GM12878 (cell line): ENCODE measurements around the gene MT1E. TPM values are rescaled to one million over a fixed set of nuclear protein-coding genes. Genes with fewer than 3 reads are reported as not detected.

Experiments
- ATAC-seq: fragments of 200-7000 bp; cut with Tn5 transposase; 3 replicates; pipeline ENCODE4 v1.9.1; 2020; ENCODE audit warnings: mild to moderate bottlenecking, moderate library complexity
- BruUV-seq: library from RNA; stranded (reverse); fragments of 400-500 nt; replicated peaks from 2 replicates; lab custom pipeline; 2021; lab: Mats Ljungman, UMichigan
- CTCF ChIA-PET: fragments of 300-600 bp; sonication (Branson Sonifier 250); formaldehyde crosslinking; extraction: SDS; loops from one replicate; lab custom pipeline; 2021; ENCODE audit warnings: inconsistent platforms; lab: Yijun Ruan, JAX
- POLR2A ChIA-PET: fragments of 350-600 bp; formaldehyde crosslinking; extraction: SDS; loops from one replicate; lab custom pipeline; 2021; ENCODE audit warnings: inconsistent platforms; lab: Charles Lee
- RAD21 ChIA-PET: fragments of 300-600 bp; sonication (Branson Sonifier 250); formaldehyde crosslinking; loops from one replicate; lab custom pipeline; 2023; ENCODE audit warnings: antibody characterized with exemption; ENCODE audit not compliant: unreplicated experiment; lab: Charles Lee
- SMC1A ChIA-PET: fragments of 300-600 bp; sonication (Branson Sonifier 250); formaldehyde crosslinking; loops from one replicate; lab custom pipeline; 2023; ENCODE audit not compliant: unreplicated experiment, uncharacterized antibody; lab: Charles Lee
- DNase-seq: peaks from one replicate; pipeline ENCODE4 v3.0.0-alpha.2; 2011; ENCODE audit warnings: low read depth, low spot score
- FAIRE-seq: peaks from 3 replicates; lab custom pipeline; 2011; peaks lifted over from hg19 to GRCh38; lab: Jason Lieb, UNC
- H2AFZ ChIP-seq: 2 replicates; pipeline ENCODE4 v1.6.0; 2011; ENCODE audit warnings: low read depth, low read length, control low read depth; ENCODE audit not compliant: control insufficient read depth
- H3K27ac ChIP-seq: 2 replicates; pipeline ENCODE4 v1.5.1; 2011; ENCODE audit warnings: control low read depth; ENCODE audit not compliant: control insufficient read depth, insufficient read depth
- H3K27me3 ChIP-seq, 2 experiments: replicated peaks in 1 of 2; 2 replicates each; pipeline versions ENCODE4 v1.6.0 to v1.6.1; 2011; ENCODE audit warnings: low read length in 1 of 2; ENCODE audit not compliant: control insufficient read depth in 2 of 2, insufficient read depth in 2 of 2
- H3K36me3 ChIP-seq, 2 experiments: 2 replicates each; pipeline ENCODE4 v1.5.1; 2011; ENCODE audit warnings: low read length in 1 of 2; ENCODE audit not compliant: control insufficient read depth in 2 of 2, insufficient read depth in 2 of 2
- H3K4me1 ChIP-seq: 2 replicates; pipeline ENCODE4 v1.6.1; 2011; ENCODE audit warnings: mild to moderate bottlenecking, low read length, moderate library complexity, mixed read lengths; ENCODE audit not compliant: control insufficient read depth, insufficient read depth
- H3K4me2 ChIP-seq: 2 replicates; pipeline ENCODE4 v1.6.0; 2011; ENCODE audit warnings: control low read depth; ENCODE audit not compliant: control insufficient read depth, insufficient read depth
- H3K4me3 ChIP-seq: fragments of 200-600 bp; sonication (generic); 2 replicates; pipeline ENCODE4 v1.5.1; 2016
- H3K79me2 ChIP-seq: 2 replicates; pipeline ENCODE4 v1.6.0; 2011; ENCODE audit warnings: low read length; ENCODE audit not compliant: control insufficient read depth, insufficient read depth
- H3K9ac ChIP-seq: 2 replicates; pipeline ENCODE4 v1.8.0; 2011; ENCODE audit warnings: low read length, control low read depth, mixed read lengths; ENCODE audit not compliant: control insufficient read depth, insufficient read depth
- H3K9me3 ChIP-seq: replicated peaks from 3 replicates; pipeline ENCODE4 v1.5.1; 2011; ENCODE audit warnings: mild to moderate bottlenecking, low read length; ENCODE audit not compliant: control insufficient read depth, insufficient read depth
- H4K20me1 ChIP-seq: 2 replicates; pipeline ENCODE4 v1.6.0; 2011; ENCODE audit not compliant: control insufficient read depth, insufficient read depth
- EED ChIP-seq: sonication (generic); IDR thresholded peaks from 2 replicates; pipeline ENCODE4 v1.6.1; 2016; ENCODE audit warnings: antibody characterized with exemption, low read depth
- ESRRA ChIP-seq: IDR thresholded peaks from 2 replicates; pipeline ENCODE4 v1.6.1; 2012; ENCODE audit warnings: mild to moderate bottlenecking, low read length, improper control_type of control experiment
- GATAD2B ChIP-seq: fragments of 450-650 bp; conservative IDR thresholded peaks from 2 replicates; pipeline ENCODE4 v1.6.1; 2017; ENCODE audit warnings: low read depth, mild to moderate bottlenecking, moderate library complexity
- NBN ChIP-seq: fragments of 450-650 bp; IDR thresholded peaks from 2 replicates; pipeline ENCODE4 v1.6.1; 2016
- POLR2AphosphoS2 ChIP-seq: IDR thresholded peaks from 2 replicates; pipeline ENCODE4 v1.6.1; 2011; ENCODE audit warnings: low read depth, mild to moderate bottlenecking, low read length, improper control_type of control experiment, moderate library complexity
- RFX5 ChIP-seq: IDR thresholded peaks from 2 replicates; pipeline ENCODE4 v1.6.1; 2011; ENCODE audit warnings: low read depth, low read length, improper control_type of control experiment
- TARDBP ChIP-seq: IDR thresholded peaks from 2 replicates; pipeline ENCODE4 v1.6.1; 2016; ENCODE audit warnings: borderline replicate concordance
- USF2 ChIP-seq: IDR thresholded peaks from 2 replicates; pipeline ENCODE4 v1.6.1; 2011; ENCODE audit warnings: low read depth, low read length, improper control_type of control experiment, borderline replicate concordance
- ZNF622 ChIP-seq: fragments of 450-650 bp; IDR thresholded peaks from 2 replicates; pipeline ENCODE4 v1.6.1; 2017; ENCODE audit warnings: mild to moderate bottlenecking, inconsistent platforms
- ZSCAN29 ChIP-seq: fragments of 450-650 bp; IDR thresholded peaks from 2 replicates; pipeline ENCODE4 v1.6.1; 2017; ENCODE audit warnings: mild to moderate bottlenecking, moderate library complexity
- ZZZ3 ChIP-seq: IDR thresholded peaks from 2 replicates; pipeline ENCODE4 v1.6.1; 2011; ENCODE audit warnings: low read depth; ENCODE audit not compliant: control insufficient read depth, insufficient read length
- WGBS: methylation state at CpG from one replicate; pipeline ENCODE4 v1.1.6; 2016; ENCODE audit warnings: low lambda C conversion rate; ENCODE audit not compliant: insufficient replicate concordance, insufficient coverage; ENCODE audit errors: missing lambda C conversion rate; 5-methylcytosine and 5-hydroxymethylcytosine counted together
- in situ Hi-C: fragments of 300-500 bp; cut with MboI; formaldehyde crosslinking; loops from 9 replicates; pipeline ENCODE4 v1.14.3; 2018; ENCODE audit warnings: mixed read lengths
- intact Hi-C: fragments of 100-400 bp; cut with micrococcal nuclease; formaldehyde crosslinking; loops from one replicate; pipeline ENCODE4 v1.14.2; 2022; ENCODE audit not compliant: unreplicated experiment
- polyA plus RNA-seq, 11 experiments: library from polyadenylated mRNA; depleted of rRNA in 4 of 11; unstranded in 6 of 11; stranded (reverse) in 5 of 11; fragments of >200 nt; fragmentation: Nextera tagmentation in 4 of 11; fragmentation: Illumina TruSeq in 1 of 11; extraction: Ambion mirVana in 4 of 11; extraction: Trizol in 1 of 11; gene quantifications; 1 replicate in 1 of 11; 2 replicates in 10 of 11; pipeline versions ENCODE4 v1.2.1 to v1.2.3, GENCODE V29; 2011 to 2016; ENCODE audit warnings: inconsistent platforms in 2 of 11, missing spikeins in 2 of 11, low read depth in 1 of 11
- total RNA-seq, 4 experiments: library from RNA; depleted of rRNA in 3 of 4; stranded (reverse); fragments of >200 nt in 3 of 4; fragmentation: Illumina TruSeq in 1 of 4; extraction: Trizol in 1 of 4; gene quantifications; 2 replicates each; pipeline versions ENCODE4 v1.2.1 to v1.2.3, GENCODE V29; 2013 to 2021

MT1E gene
- total and polyA plus RNA-seq, 10 of the 15 experiments (the other 5 are each of a cell fraction or from before 2014, with no cell fraction given), result 5.8 to 22.3 (median 16.5) TPM

GRCh38 chr16:56662357-56663354 lies 37.1 kb downstream of the MT1E start:
- TF ChIP-seq ZNF622 (no peak), RFX5 (no peak), ESRRA (no peak), GATAD2B (no peak), NBN (no peak), TARDBP (no peak), USF2 (no peak), ZZZ3 (no peak), EED (no peak), ZSCAN29 (no peak), POLR2AphosphoS2 (no peak)
- SMC1A ChIA-PET, result interaction anchor here (1.3 kb wide), 1 partner anchor 58 kb away, joined by 3 read pairs; no protein-coding TSS in a partner anchor
- Histone ChIP-seq H3K9me3 (no peaks in the 10 kb centered on the region), H3K4me1 (no peaks in the 10 kb centered on the region), H3K4me3 (no peak overlapping the region), H2AFZ (no peak overlapping the region), H3K27me3 (peaks cover 18 to 27% of the 10 kb centered on the region in 2 experiments), H3K4me2 (no peak overlapping the region), H3K9ac (no peak overlapping the region), H3K27ac (no peak overlapping the region), H4K20me1 (no peaks in the 10 kb centered on the region), H3K36me3 (no peaks in the 10 kb centered on the region), H3K79me2 (no peaks in the 10 kb centered on the region)
- no peak for DNase-seq
- CTCF ChIA-PET, result no interaction called here
- ATAC-seq, result no peak
- POLR2A ChIA-PET, result no interaction called here
- RAD21 ChIA-PET, result no interaction called here
- BruUV-seq, result no TSS peak
- no peak for FAIRE-seq
- in situ Hi-C loops, result no loop called here
- WGBS, result 27% methylated on average over 36 of the region's 48 CpGs
- intact Hi-C loops, result no loop called here
